ENCODE results near the gene TCF25.

GRCh38 chr16:89845417-89845816, 28.0 kb upstream of the TCF25 start:
- no peak for TF ChIP-seq CTCF (IDR thresholded peaks at IDR 0.05)
- TF ChIP-seq POLR2A (IDR thresholded peaks at IDR 0.05), result no peak

Data from adrenal gland (tissue), 5 donors.